K562 (cell line): ENCODE measurements around the gene PET117. TPM values are rescaled to one million over a fixed set of nuclear protein-coding genes. Genes with fewer than 3 reads are reported as not detected.
A peak's percentile ranks its signal among the peaks of the same experiment; 100 is the strongest.

Experiments used
- ATAC-seq: fragments of 200-7000 bp; cut with Tn5 transposase; 3 replicates; pipeline ENCODE4 v1.9.1; 2020; ENCODE audit warnings: moderate library complexity
- BruUV-seq: library from RNA; stranded (reverse); fragments of 400-500 nt; replicated peaks from 2 replicates; lab custom pipeline; 2021; lab: Mats Ljungman, UMichigan
- CTCF ChIA-PET: fragments of 300-600 bp; formaldehyde crosslinking; extraction: SDS; loops from one replicate; lab custom pipeline; 2021; ENCODE audit warnings: low intra/inter-chr PET ratio; lab: Yijun Ruan, JAX
- POLR2A ChIA-PET: fragments of 300-600, 350-650 bp; sonication (Branson Sonifier 250); formaldehyde crosslinking; extraction: SDS; loops from one replicate; lab custom pipeline; 2021; ENCODE audit warnings: antibody characterized with exemption, inconsistent platforms; lab: Yijun Ruan, JAX
- DNase-seq, 4 experiments: peaks; one replicate each; pipeline versions ENCODE4 v3.0.0 to v3.0.0-alpha.2; 2011 to 2018; ENCODE audit warnings: low spot score in 3 of 4, mixed read lengths in 3 of 4; ENCODE audit errors: extremely low read depth in 1 of 4
- FAIRE-seq: peaks from 2 replicates; lab custom pipeline; 2011; peaks lifted over from hg19 to GRCh38; lab: Jason Lieb, UNC
- H2AFZ ChIP-seq: 2 replicates; pipeline ENCODE4 v1.6.0; 2011; ENCODE audit warnings: low read depth, low read length, control low read depth, inconsistent platforms
- H3K27ac ChIP-seq: fragments of 200-600 bp; 3 replicates; pipeline ENCODE4 v1.8.0; 2011; ENCODE audit warnings: low read depth, mild to moderate bottlenecking, control low read depth, inconsistent platforms, low read length, moderate library complexity, mixed read lengths; ENCODE audit errors: extremely low read depth
- H3K27me3 ChIP-seq, 2 experiments: fragments of 300-600 bp in 1 of 2; 2 replicates in 1 of 2; 3 replicates in 1 of 2; pipeline versions ENCODE4 v1.6.0 to v1.8.0; 2011; ENCODE audit warnings: inconsistent platforms in 2 of 2, low read length in 2 of 2, mild to moderate bottlenecking in 1 of 2, mixed read lengths in 1 of 2, moderate library complexity in 1 of 2; ENCODE audit not compliant: control insufficient read depth in 2 of 2, insufficient read depth in 2 of 2
- H3K36me3 ChIP-seq: fragments of 300-600 bp; 3 replicates; pipeline ENCODE4 v1.8.0; 2011; ENCODE audit warnings: mild to moderate bottlenecking, low read length, inconsistent platforms; ENCODE audit not compliant: control insufficient read depth, insufficient read depth
- H3K4me1 ChIP-seq, 2 experiments: fragments of 200-600 bp in 1 of 2; replicated peaks in 1 of 2; 2 replicates in 1 of 2; 3 replicates in 1 of 2; pipeline versions ENCODE4 v1.5.1 to v1.8.0; 2011; ENCODE audit warnings: inconsistent platforms in 2 of 2, low read length in 2 of 2, mild to moderate bottlenecking in 1 of 2, mixed read lengths in 1 of 2, moderate library complexity in 1 of 2; ENCODE audit not compliant: control insufficient read depth in 2 of 2, insufficient read depth in 2 of 2
- H3K4me2 ChIP-seq: 2 replicates; pipeline ENCODE4 v1.6.1; 2011; ENCODE audit warnings: low read length, control low read depth, inconsistent platforms, mixed read lengths; ENCODE audit not compliant: insufficient read depth
- H3K4me3 ChIP-seq: fragments of 200-600 bp; sonication (generic), shearing (Covaris generic); 2 replicates; pipeline ENCODE4 v1.5.1; 2016; ENCODE audit warnings: control low read depth, inconsistent platforms
- H3K79me2 ChIP-seq: fragments of 200-600 bp; 3 replicates; pipeline ENCODE4 v1.8.0; 2011; ENCODE audit warnings: low read length, inconsistent platforms; ENCODE audit not compliant: control insufficient read depth, insufficient read depth
- H3K9ac ChIP-seq, 2 experiments: 2 replicates each; pipeline versions ENCODE4 v1.6.0 to v1.6.1; 2011; ENCODE audit warnings: low read depth in 2 of 2, low read length in 2 of 2, control low read depth in 1 of 2, inconsistent platforms in 1 of 2, mild to moderate bottlenecking in 1 of 2, mixed read lengths in 1 of 2; ENCODE audit not compliant: insufficient read depth in 1 of 2
- H3K9me1 ChIP-seq: one replicate; pipeline ENCODE4 v1.6.0; 2011; ENCODE audit warnings: inconsistent platforms, mild to moderate bottlenecking, low read length, moderate library complexity; ENCODE audit not compliant: control insufficient read depth, insufficient read depth
- H3K9me3 ChIP-seq: replicated peaks from 2 replicates; pipeline ENCODE4 v1.5.1; 2011; ENCODE audit warnings: low read depth, low read length, inconsistent platforms; ENCODE audit not compliant: control insufficient read depth, insufficient read depth
- H4K20me1 ChIP-seq: replicated peaks from 2 replicates; pipeline ENCODE4 v1.6.1; 2011; ENCODE audit warnings: low read length, inconsistent platforms, mixed read lengths; ENCODE audit not compliant: control insufficient read depth, insufficient read depth
- ATF3 ChIP-seq, 2 experiments: fragments of 450-650 bp in 1 of 2; sonication (generic) in 1 of 2; formaldehyde crosslinking in 1 of 2; IDR thresholded peaks in 1 of 2; conservative IDR thresholded peaks in 1 of 2; 2 replicates each; pipeline versions ENCODE4 v1.6.1 to v1.8.1; 2016 to 2023; ENCODE audit warnings: mild to moderate bottlenecking in 2 of 2, moderate library complexity in 2 of 2, inconsistent platforms in 1 of 2, missing genetic modification reagents in 1 of 2
- CTBP1 ChIP-seq: fragments of 450-650 bp; IDR thresholded peaks from 2 replicates; pipeline ENCODE4 v1.6.1; 2016; ENCODE audit warnings: borderline replicate concordance
- CXXC5 ChIP-seq: fragments of 250-450 bp; sonication (Bioruptor Pico); IDR thresholded peaks from 2 replicates; pipeline ENCODE4 v1.8.0; 2022; ENCODE audit warnings: inconsistent platforms, mild to moderate bottlenecking, moderate library complexity
- LEF1 ChIP-seq: fragments of 450-650 bp; IDR thresholded peaks from 2 replicates; pipeline ENCODE4 v1.6.1; 2016; ENCODE audit warnings: mild to moderate bottlenecking
- NR4A1 ChIP-seq, 2 experiments: fragments of 250-450 bp in 1 of 2; fragments of 450-650 bp in 1 of 2; sonication (Bioruptor Pico) in 1 of 2; IDR thresholded peaks; 2 replicates each; pipeline versions ENCODE4 v1.4.0 to v1.6.1; 2016 to 2020; ENCODE audit warnings: mild to moderate bottlenecking in 2 of 2, missing compliant biosample characterization in 1 of 2, missing genetic modification characterization in 1 of 2, moderate library complexity in 1 of 2
- POLR2A ChIP-seq: fragments of 450-650 bp; conservative IDR thresholded peaks from 2 replicates; pipeline ENCODE4 v1.6.1; 2016
- ZBTB34 ChIP-seq: fragments of 250-450 bp; sonication (Bioruptor Pico); IDR thresholded peaks from 2 replicates; pipeline ENCODE4 v1.8.0; 2021; ENCODE audit warnings: mild to moderate bottlenecking, moderate library complexity
- ZFP36 ChIP-seq: fragments of 150-350 bp; IDR thresholded peaks from 2 replicates; pipeline ENCODE4 v1.6.1; 2018; ENCODE audit warnings: low read length, low read depth; ENCODE audit not compliant: partially characterized antibody
- ZNF143 ChIP-seq: sonication (generic); formaldehyde crosslinking; IDR thresholded peaks from 2 replicates; pipeline ENCODE4 v1.9.0; 2022; ENCODE audit warnings: mild to moderate bottlenecking, missing genetic modification reagents
- ZNF282 ChIP-seq: sonication (generic); formaldehyde crosslinking; IDR thresholded peaks from 2 replicates; pipeline ENCODE4 v1.8.1; 2023; ENCODE audit warnings: missing genetic modification reagents
- ZNF644 ChIP-seq: fragments of 200-800 bp; sonication (Bioruptor generic); IDR thresholded peaks from 2 replicates; pipeline ENCODE4 v1.6.1; 2016; ENCODE audit warnings: low read depth, missing genetic modification characterization, missing compliant biosample characterization
- ZNF780A ChIP-seq: fragments of 250-450 bp; sonication (Bioruptor Pico); IDR thresholded peaks from 2 replicates; pipeline ENCODE4 v1.5.0; 2021; ENCODE audit warnings: mild to moderate bottlenecking
- ZSCAN32 ChIP-seq: fragments of 450-650 bp; formaldehyde crosslinking; IDR thresholded peaks from 2 replicates; pipeline ENCODE4 v1.4.0; 2020; ENCODE audit warnings: mild to moderate bottlenecking, moderate library complexity
- WGBS: fragments of 100-300 bp; shearing (Covaris generic); methylation state at CpG from one replicate; pipeline ENCODE4 v1.1.6; 2016; ENCODE audit warnings: low coverage, mixed read lengths; ENCODE audit not compliant: insufficient coverage; ENCODE audit errors: missing lambda C conversion rate; 5-methylcytosine and 5-hydroxymethylcytosine counted together
- in situ Hi-C: fragments of 300-500 bp; cut with MboI; formaldehyde crosslinking; loops from 4 replicates; pipeline ENCODE4 v1.15.0; 2018; ENCODE audit warnings: inconsistent platforms, mixed read lengths
- intact Hi-C: fragments of 100-400 bp; cut with micrococcal nuclease; formaldehyde crosslinking; loops from 2 replicates; pipeline ENCODE4 v1.14.2; 2022
- polyA plus RNA-seq, 8 experiments: library from polyadenylated mRNA; depleted of rRNA in 4 of 8; stranded (reverse) in 5 of 8; unstranded in 3 of 8; fragments of >200 nt; fragmentation: Nextera tagmentation in 2 of 8; fragmentation: Illumina TruSeq in 1 of 8; extraction: Ambion mirVana in 2 of 8; extraction: Trizol in 1 of 8; gene quantifications; 2 replicates each; pipeline versions ENCODE4 v1.2.1 to v1.2.3, GENCODE V29; 2011 to 2014; ENCODE audit warnings: inconsistent platforms in 1 of 8, missing spikeins in 1 of 8
- total RNA-seq, 7 experiments: library from RNA; depleted of rRNA in 6 of 7; stranded (reverse); fragments of >200 nt in 6 of 7; fragmentation: Illumina TruSeq in 2 of 7; extraction: Trizol in 2 of 7; gene quantifications; 2 replicates each; pipeline versions ENCODE4 v1.2.1 to v1.2.3, GENCODE V29; 2011 to 2021; ENCODE audit warnings: low replicate concordance in 1 of 7
- TF ChIP-seq, protein P1 (sequence below): fragments of 450-650 bp; IDR thresholded peaks from 2 replicates; pipeline ENCODE4 v1.6.1; 2016; ENCODE audit warnings: missing biosample characterization, missing genetic modification characterization
- TF ChIP-seq, protein P2 (sequence below): fragments of 450-650 bp; IDR thresholded peaks from 2 replicates; pipeline ENCODE4 v1.6.1; 2017; ENCODE audit warnings: mild to moderate bottlenecking, moderate library complexity
- TF ChIP-seq, protein P3 (sequence below): sonication (generic); formaldehyde crosslinking; IDR thresholded peaks from 2 replicates; pipeline ENCODE4 v1.8.0; 2022; ENCODE audit warnings: mild to moderate bottlenecking, missing genetic modification reagents

The PET117 gene
- total and polyA plus RNA-seq, 9 of the 15 experiments (the other 6 are each of a cell fraction or from before 2014, with no cell fraction given) = 7.1 to 18.2 (median 12.4) TPM

DNA sequence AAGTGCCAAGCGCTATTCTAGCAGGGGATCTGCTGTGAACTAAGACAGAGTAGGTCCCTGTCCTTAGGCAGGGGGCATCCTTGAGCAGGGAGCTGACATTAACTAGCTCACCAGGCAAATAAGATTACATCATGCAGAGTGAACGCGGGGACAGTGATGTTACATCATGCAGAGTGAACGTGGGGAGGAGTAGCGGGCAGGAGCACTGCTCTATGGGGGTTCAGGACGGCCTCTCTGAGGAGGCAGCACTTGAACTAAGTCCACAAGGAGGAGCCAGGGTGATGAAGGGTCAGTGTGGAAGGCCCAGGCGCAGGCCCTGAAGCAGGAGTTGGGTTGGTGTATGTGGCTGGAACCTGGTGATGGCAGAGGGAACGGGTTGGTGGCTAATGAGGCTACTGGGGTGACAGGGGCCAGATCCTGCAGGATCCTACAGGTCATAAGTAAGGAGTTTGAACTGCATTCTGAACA lies 38.7 kb downstream of the PET117 start:
- Histone ChIP-seq H3K4me2 (no peak overlapping the region), H3K79me2 (no peaks in the 10 kb centered on the region), H3K4me1 (peaks cover 0 to 2% of the 10 kb centered on the region in 2 experiments; a peak in 2 of 5 replicates), H3K27ac (peak overlapping the region; percentile 40; the same call in 1 of the 3 replicates), H4K20me1 (no peaks in the 10 kb centered on the region), H3K4me3 (no peak overlapping the region), H3K36me3 (no peaks in the 10 kb centered on the region), H3K9ac (no peak overlapping the region), H3K9me3 (0 out of 2 replicates have a peak, but pooled peaks cover 1% of the 10 kb centered on the region), H3K9me1 (no peaks in the 10 kb centered on the region), H2AFZ (0 out of 2 replicates have a peak overlapping the region, but pooled peaks have one; percentile 40), H3K27me3 (no peaks in the 10 kb centered on the region)
- DNase-seq (peak in 3 of 4 experiments; percentile 7 to 29 (median 26)), ATAC-seq (peak; percentile 98), FAIRE-seq (no peak)
- in situ Hi-C loops (no loop called here), intact Hi-C loops (no loop called here)
- ChIA-PET POLR2A (interaction anchor here (0.6 kb wide), 1 partner anchor 8 kb away, joined by 3 read pairs; no protein-coding TSS in a partner anchor), CTCF (no interaction called here)
- WGBS = 51% methylated on average over 8 of the region's 8 CpGs
- BruUV-seq = no TSS peak
- TF ChIP-seq CTBP1 (peak; percentile 35; the same call in 1 of the 2 replicates), ZNF282 (CRISPR knock-in tag) (no peak), ZNF780A (no peak), LEF1 (no peak), NR4A1 (CRISPR knock-in tag; IDR thresholded peaks at IDR 0.05) (no peak), NR4A1 (tag; IDR thresholded peaks at IDR 0.05) (0 out of 2 replicates have a peak, but pooled peaks have one; percentile 39), ZSCAN32 (no peak), POLR2A (no peak), ZBTB34 (CRISPR knock-in tag) (no peak), CXXC5 (CRISPR knock-in tag) (peak; percentile 61), ZFP36 (no peak), ZNF143 (CRISPR knock-in tag) (no peak), ZNF644 (no peak), ATF3 (IDR thresholded peaks at IDR 0.05) (peak; percentile 92), ATF3 (CRISPR knock-in tag; conservative IDR thresholded peaks at IDR 0.05) (no peak)
- TF ChIP-seq, protein P1, sequence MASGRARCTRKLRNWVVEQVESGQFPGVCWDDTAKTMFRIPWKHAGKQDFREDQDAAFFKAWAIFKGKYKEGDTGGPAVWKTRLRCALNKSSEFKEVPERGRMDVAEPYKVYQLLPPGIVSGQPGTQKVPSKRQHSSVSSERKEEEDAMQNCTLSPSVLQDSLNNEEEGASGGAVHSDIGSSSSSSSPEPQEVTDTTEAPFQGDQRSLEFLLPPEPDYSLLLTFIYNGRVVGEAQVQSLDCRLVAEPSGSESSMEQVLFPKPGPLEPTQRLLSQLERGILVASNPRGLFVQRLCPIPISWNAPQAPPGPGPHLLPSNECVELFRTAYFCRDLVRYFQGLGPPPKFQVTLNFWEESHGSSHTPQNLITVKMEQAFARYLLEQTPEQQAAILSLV = peak; percentile 39; the same call in 1 of the 2 replicates
- TF ChIP-seq, protein P2, sequence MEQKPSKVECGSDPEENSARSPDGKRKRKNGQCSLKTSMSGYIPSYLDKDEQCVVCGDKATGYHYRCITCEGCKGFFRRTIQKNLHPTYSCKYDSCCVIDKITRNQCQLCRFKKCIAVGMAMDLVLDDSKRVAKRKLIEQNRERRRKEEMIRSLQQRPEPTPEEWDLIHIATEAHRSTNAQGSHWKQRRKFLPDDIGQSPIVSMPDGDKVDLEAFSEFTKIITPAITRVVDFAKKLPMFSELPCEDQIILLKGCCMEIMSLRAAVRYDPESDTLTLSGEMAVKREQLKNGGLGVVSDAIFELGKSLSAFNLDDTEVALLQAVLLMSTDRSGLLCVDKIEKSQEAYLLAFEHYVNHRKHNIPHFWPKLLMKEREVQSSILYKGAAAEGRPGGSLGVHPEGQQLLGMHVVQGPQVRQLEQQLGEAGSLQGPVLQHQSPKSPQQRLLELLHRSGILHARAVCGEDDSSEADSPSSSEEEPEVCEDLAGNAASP = no peak
- TF ChIP-seq, protein P3, sequence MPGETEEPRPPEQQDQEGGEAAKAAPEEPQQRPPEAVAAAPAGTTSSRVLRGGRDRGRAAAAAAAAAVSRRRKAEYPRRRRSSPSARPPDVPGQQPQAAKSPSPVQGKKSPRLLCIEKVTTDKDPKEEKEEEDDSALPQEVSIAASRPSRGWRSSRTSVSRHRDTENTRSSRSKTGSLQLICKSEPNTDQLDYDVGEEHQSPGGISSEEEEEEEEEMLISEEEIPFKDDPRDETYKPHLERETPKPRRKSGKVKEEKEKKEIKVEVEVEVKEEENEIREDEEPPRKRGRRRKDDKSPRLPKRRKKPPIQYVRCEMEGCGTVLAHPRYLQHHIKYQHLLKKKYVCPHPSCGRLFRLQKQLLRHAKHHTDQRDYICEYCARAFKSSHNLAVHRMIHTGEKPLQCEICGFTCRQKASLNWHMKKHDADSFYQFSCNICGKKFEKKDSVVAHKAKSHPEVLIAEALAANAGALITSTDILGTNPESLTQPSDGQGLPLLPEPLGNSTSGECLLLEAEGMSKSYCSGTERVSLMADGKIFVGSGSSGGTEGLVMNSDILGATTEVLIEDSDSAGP (CRISPR knock-in tag) = no peak
